Measurements from ENCODE around the gene ZNF280D.

GRCh38 chr15:56598991-56599390, 134.3 kb downstream of the ZNF280D start:
- TF ChIP-seq CTCF (conservative IDR thresholded peaks at IDR 0.05): no peak
- no peak for TF ChIP-seq EZH2 (IDR thresholded peaks at IDR 0.05; ENCODE audit: low read depth)
